HEK293T (cell line): Measurements from ENCODE around the gene SLC6A5.

Experiments
- BHLHE40 ChIP-seq: fragments of 450-650 bp; IDR thresholded peaks from 2 replicates; pipeline ENCODE4 v1.6.1; 2016; ENCODE audit warnings: mild to moderate bottlenecking, moderate library complexity, borderline replicate concordance
- L3MBTL2 ChIP-seq: fragments of 450-650 bp; conservative IDR thresholded peaks from 2 replicates; pipeline ENCODE4 v1.6.1; 2016; ENCODE audit warnings: mild to moderate bottlenecking
- NFRKB ChIP-seq: fragments of 450-650 bp; IDR thresholded peaks from 2 replicates; pipeline ENCODE4 v1.6.1; 2016; ENCODE audit warnings: mild to moderate bottlenecking, moderate library complexity
- TARDBP ChIP-seq: fragments of 450-650 bp; IDR thresholded peaks from 2 replicates; pipeline ENCODE4 v1.6.1; 2016

GRCh38 chr11:20597680-20598484, 1.5 kb upstream of the SLC6A5 start:
- TF ChIP-seq TARDBP (no peak), BHLHE40 (no peak), L3MBTL2 (no peak), NFRKB (no peak)
